NOMO-1 treated with dmso at 0.1 percent for 144 hours (cell line): Measurements from ENCODE around the gene IL17RB.

Source experiments
- DNase-seq: peaks from one replicate; lab custom pipeline; 2025; ENCODE audit not compliant: unreplicated experiment; lab: John Stamatoyannopoulos, UW

The IL17RB gene

GRCh38 chr3:53828581-53828980 lies 17.8 kb upstream of the IL17RB start:
- DNase-seq: no peak

GRCh38 chr3:53829605-53830004 lies 16.8 kb upstream of the IL17RB start:
- DNase-seq: no peak

GRCh38 chr3:53830944-53831343 lies 15.4 kb upstream of the IL17RB start:
- no peak for DNase-seq

GRCh38 chr3:53833053-53833645 lies 13.2 kb upstream of the IL17RB start:
- no peak for DNase-seq

GRCh38 chr3:53833700-53834099 lies 12.7 kb upstream of the IL17RB start:
- DNase-seq: no peak

- DNase-seq: peak; percentile 52
Observed at GRCh38 chr3:53834429-53835095, 11.8 kb upstream of the IL17RB start.

- no peak for DNase-seq
Observed at GRCh38 chr3:53835257-53835656, 11.1 kb upstream of the IL17RB start.

GRCh38 chr3:53836084-53836872 lies 10.1 kb upstream of the IL17RB start:
- DNase-seq: no peak

GRCh38 chr3:53837331-53837730 lies 9.0 kb upstream of the IL17RB start:
- DNase-seq: no peak

GRCh38 chr3:53841296-53841695 lies 5.1 kb upstream of the IL17RB start:
- no peak for DNase-seq

GRCh38 chr3:53842436-53843194 lies 3.8 kb upstream of the IL17RB start:
- DNase-seq: no peak

- no peak for DNase-seq
Observed at GRCh38 chr3:53843195-53844177, 2.9 kb upstream of the IL17RB start.

- no peak for DNase-seq
Observed at GRCh38 chr3:53844262-53845102, 1.9 kb upstream of the IL17RB start.

- no peak for DNase-seq
Observed at GRCh38 chr3:53845103-53845880, 1.1 kb upstream of the IL17RB start.

GRCh38 chr3:53845881-53846133 lies 561 bp upstream of the IL17RB start:
- no peak for DNase-seq

- DNase-seq: no peak
Observed at GRCh38 chr3:53846851-53847155, 435 bp downstream of the IL17RB start.

- DNase-seq: no peak
Observed at GRCh38 chr3:53849916-53850315, 3.5 kb downstream of the IL17RB start.

- DNase-seq: no peak
Observed at GRCh38 chr3:53850895-53851294, 4.5 kb downstream of the IL17RB start.

- no peak for DNase-seq
Observed at GRCh38 chr3:53856964-53857363, 10.6 kb downstream of the IL17RB start.
